Activated T-cell treated with anti-CD3 and anti-CD28 coated beads, Interleukin-2, amount 50 U/mL, for 4 hours (primary cell): ENCODE results near the gene RYK. TPM values are rescaled to one million over a fixed set of nuclear protein-coding genes. Genes with fewer than 3 reads are reported as not detected.
"Not testable (repeated sequence)": the region's sequence is repeated elsewhere in the genome, so short reads cannot be mapped to it uniquely, and the experiment has no call there.

Experiments
- ATAC-seq, 2 donors: fragments of 200-7000 bp; cut with Tn5 transposase; one replicate each; pipeline ENCODE4 v1.10.0; 2021
- DNase-seq: peaks from one replicate; pipeline ENCODE4 v3.0.0-alpha.2; 2020
- H3K27me3 Mint-ChIP-seq: one replicate; pipeline ENCODE4 v1.8.0; 2021; ENCODE audit warnings: low read depth, mixed read lengths
- H3K36me3 Mint-ChIP-seq: one replicate; pipeline ENCODE4 v1.8.0; 2022; ENCODE audit warnings: mixed read lengths; ENCODE audit not compliant: insufficient read depth
- H3K4me1 Mint-ChIP-seq: one replicate; pipeline ENCODE4 v1.8.0; 2021; ENCODE audit warnings: low read depth, mixed read lengths
- H3K4me3 Mint-ChIP-seq: one replicate; pipeline ENCODE4 v1.8.0; 2021; ENCODE audit warnings: mild to moderate bottlenecking, moderate library complexity, mixed read lengths
- H3K9me3 Mint-ChIP-seq: one replicate; pipeline ENCODE4 v1.8.0; 2021; ENCODE audit warnings: mixed read lengths
- total RNA-seq, 3 donors: library from RNA; stranded (reverse); gene quantifications; one replicate each; pipeline ENCODE4 v1.2.1, GENCODE V29; 2021

The RYK gene
- total RNA-seq, 3 donors from 2014 or later: 29.8 to 38.8 (median 38.1) TPM

GRCh38 chr3:134277066-134277660 is 26.5 kb upstream of the RYK start:
- Mint-ChIP-seq H3K36me3 (no peaks in the 10 kb centered on the region), H3K4me3 (no peak overlapping the region), H3K9me3 (no peaks in the 10 kb centered on the region), H3K4me1 (no peaks in the 10 kb centered on the region), H3K27me3 (peaks cover 38% of the 10 kb centered on the region)
- DNase-seq (no peak), ATAC-seq (no peak)

GRCh38 chr3:134276086-134276485 is 25.4 kb upstream of the RYK start:
- Mint-ChIP-seq H3K4me3 (no peak overlapping the region), H3K9me3 (no peaks in the 10 kb centered on the region), H3K36me3 (no peaks in the 10 kb centered on the region), H3K27me3 (peaks cover 39% of the 10 kb centered on the region), H3K4me1 (no peaks in the 10 kb centered on the region)
- ATAC-seq (no peak), DNase-seq (no peak)

GRCh38 chr3:134275110-134275509 is 24.5 kb upstream of the RYK start:
- ATAC-seq, H3K36me3 Mint-ChIP-seq, H3K4me3 Mint-ChIP-seq, DNase-seq, H3K4me1 Mint-ChIP-seq, H3K9me3 Mint-ChIP-seq: not testable (repeated sequence)
- H3K27me3 Mint-ChIP-seq: peaks cover 36% of the 10 kb centered on the region

- Mint-ChIP-seq H3K27me3 (peaks cover 36% of the 10 kb centered on the region), H3K9me3 (no peaks in the 10 kb centered on the region), H3K4me3 (no peak overlapping the region), H3K4me1 (no peaks in the 10 kb centered on the region), H3K36me3 (no peaks in the 10 kb centered on the region)
- DNase-seq (no peak), ATAC-seq (no peak)
These were observed 23.9 kb upstream of the RYK start for GRCh38 chr3:134274571-134274970.

GRCh38 chr3:134267996-134268395 is 17.3 kb upstream of the RYK start:
- no peak for DNase-seq
- H3K27me3 Mint-ChIP-seq: peaks cover 30% of the 10 kb centered on the region
- H3K4me1 Mint-ChIP-seq: no peaks in the 10 kb centered on the region
- no peaks in the 10 kb centered on the region for H3K36me3 Mint-ChIP-seq
- H3K4me3 Mint-ChIP-seq: no peak overlapping the region
- H3K9me3 Mint-ChIP-seq: no peaks in the 10 kb centered on the region
- ATAC-seq: no peak

- H3K4me1 Mint-ChIP-seq: peaks cover 2% of the 10 kb centered on the region
- ATAC-seq: no peak
- no peak overlapping the region for H3K4me3 Mint-ChIP-seq
- no peaks in the 10 kb centered on the region for H3K36me3 Mint-ChIP-seq
- H3K27me3 Mint-ChIP-seq: peaks cover 10% of the 10 kb centered on the region
- H3K9me3 Mint-ChIP-seq: no peaks in the 10 kb centered on the region
- no peak for DNase-seq
These were observed 10.3 kb upstream of the RYK start for GRCh38 chr3:134260987-134261386.

- H3K4me3 Mint-ChIP-seq: no peak overlapping the region
- H3K4me1 Mint-ChIP-seq: peaks cover 7% of the 10 kb centered on the region
- no peak for ATAC-seq
- DNase-seq: no peak
- H3K27me3 Mint-ChIP-seq: peaks cover 3% of the 10 kb centered on the region
- H3K36me3 Mint-ChIP-seq: no peaks in the 10 kb centered on the region
- no peaks in the 10 kb centered on the region for H3K9me3 Mint-ChIP-seq
These were observed 8.2 kb upstream of the RYK start for GRCh38 chr3:134258761-134259347.

GRCh38 chr3:134255404-134255803 is 4.7 kb upstream of the RYK start:
- DNase-seq (no peak), ATAC-seq (no peak)
- Mint-ChIP-seq H3K9me3 (no peaks in the 10 kb centered on the region), H3K4me3 (no peak overlapping the region), H3K4me1 (peaks cover 19% of the 10 kb centered on the region), H3K36me3 (no peaks in the 10 kb centered on the region), H3K27me3 (no peaks in the 10 kb centered on the region)

GRCh38 chr3:134253475-134254226 is 3.0 kb upstream of the RYK start:
- Mint-ChIP-seq H3K27me3 (no peaks in the 10 kb centered on the region), H3K4me1 (peaks cover 31% of the 10 kb centered on the region), H3K36me3 (no peaks in the 10 kb centered on the region), H3K4me3 (peak overlapping the region; percentile 3), H3K9me3 (no peaks in the 10 kb centered on the region)
- ATAC-seq: no peak
- DNase-seq: no peak

- Mint-ChIP-seq H3K4me1 (peaks cover 40% of the 10 kb centered on the region), H3K36me3 (no peaks in the 10 kb centered on the region), H3K9me3 (no peaks in the 10 kb centered on the region), H3K4me3 (no peak overlapping the region), H3K27me3 (no peaks in the 10 kb centered on the region)
- no peak for ATAC-seq
- DNase-seq: no peak
These were observed 2.1 kb upstream of the RYK start for GRCh38 chr3:134252766-134253165.

- ATAC-seq (no peak), DNase-seq (no peak)
- Mint-ChIP-seq H3K4me1 (peaks cover 44% of the 10 kb centered on the region), H3K27me3 (no peaks in the 10 kb centered on the region), H3K9me3 (peaks cover 3% of the 10 kb centered on the region), H3K4me3 (peak overlapping the region; percentile 91), H3K36me3 (peaks cover 3% of the 10 kb centered on the region)
These were observed 1.2 kb upstream of the RYK start for GRCh38 chr3:134251731-134252391.

- ATAC-seq (peak; percentile 64 to 65), DNase-seq (peak; percentile 29)
- Mint-ChIP-seq H3K27me3 (no peaks in the 10 kb centered on the region), H3K4me3 (peak overlapping the region; percentile 86), H3K9me3 (peaks cover 5% of the 10 kb centered on the region), H3K36me3 (peaks cover 6% of the 10 kb centered on the region), H3K4me1 (peaks cover 56% of the 10 kb centered on the region)
These were observed 533 bp downstream of the RYK start for GRCh38 chr3:134249935-134250716.

- DNase-seq: no peak
- Mint-ChIP-seq H3K9me3 (peaks cover 5% of the 10 kb centered on the region), H3K4me1 (peaks cover 64% of the 10 kb centered on the region), H3K27me3 (no peaks in the 10 kb centered on the region), H3K36me3 (peaks cover 6% of the 10 kb centered on the region), H3K4me3 (peak overlapping the region; percentile 86)
- ATAC-seq: no peak
These were observed 1.3 kb downstream of the RYK start for GRCh38 chr3:134249296-134249841.

- ATAC-seq (no peak), DNase-seq (no peak)
- peaks cover 5% of the 10 kb centered on the region for H3K9me3 Mint-ChIP-seq
- no peaks in the 10 kb centered on the region for H3K27me3 Mint-ChIP-seq
- peaks cover 10% of the 10 kb centered on the region for H3K36me3 Mint-ChIP-seq
- H3K4me3 Mint-ChIP-seq: no peak overlapping the region
- peaks cover 81% of the 10 kb centered on the region for H3K4me1 Mint-ChIP-seq
These were observed 5.7 kb downstream of the RYK start for GRCh38 chr3:134244921-134245320.
